GM21447 (cell line): ENCODE results near the gene GRB7.
"Not testable (repeated sequence)": the region's sequence is repeated elsewhere in the genome, so short reads cannot be mapped to it uniquely, and the experiment has no call there.

Experiments
- ATAC-seq: cut with Tn5 transposase; IDR thresholded peaks from one replicate; pipeline ENCODE4 v1.9.1; 2021; ENCODE audit not compliant: unreplicated experiment

GRB7 gene

DNA sequence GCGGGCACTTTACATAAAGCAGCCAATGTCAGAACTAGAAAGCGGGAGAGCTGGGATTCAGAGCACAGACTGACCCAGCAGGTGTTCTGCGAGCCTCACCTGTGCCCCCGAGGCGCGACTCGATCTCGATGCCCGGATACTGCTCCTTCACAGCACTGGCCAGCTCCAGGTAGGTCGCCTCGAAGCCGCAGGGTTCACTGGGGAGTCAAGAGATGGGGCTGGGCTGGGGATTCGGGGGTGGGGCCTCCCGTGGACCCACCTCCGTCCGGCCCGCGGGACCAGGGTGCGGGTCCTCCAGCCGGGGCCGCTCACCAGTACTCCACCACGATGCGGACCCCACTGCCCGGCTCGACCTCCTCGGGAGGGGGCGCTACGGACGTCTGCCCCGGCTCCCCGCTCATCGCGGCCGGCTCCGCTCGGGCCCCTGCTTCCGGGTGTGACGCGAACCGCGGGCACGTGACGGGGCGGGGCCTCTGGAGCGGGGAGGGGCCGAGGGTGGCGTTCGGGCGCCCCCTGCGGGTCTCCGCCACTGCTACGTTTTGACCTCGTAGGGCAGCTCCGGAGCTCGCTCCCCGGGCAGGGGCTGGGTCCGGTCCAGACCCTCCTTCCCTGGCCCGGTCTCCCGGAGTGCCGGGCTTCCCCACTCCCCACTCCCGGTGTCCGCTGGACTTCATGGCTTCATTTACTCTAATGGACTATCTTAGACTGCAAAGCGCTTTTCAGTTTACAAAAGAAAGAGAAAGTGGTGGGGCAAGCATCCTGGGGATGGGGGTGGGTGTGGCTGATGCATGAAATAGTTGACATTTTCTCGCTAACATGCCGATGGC is 7.4 kb upstream of the GRB7 start, which contains the start of gene MIEN1:
Gene MIEN1, minus strand, starts transcription at position 438 of the 827 bp plus-strand sequence. Its CDS starts 37 bp downstream, at position 401.
- peak; percentile 73 for ATAC-seq

DNA sequence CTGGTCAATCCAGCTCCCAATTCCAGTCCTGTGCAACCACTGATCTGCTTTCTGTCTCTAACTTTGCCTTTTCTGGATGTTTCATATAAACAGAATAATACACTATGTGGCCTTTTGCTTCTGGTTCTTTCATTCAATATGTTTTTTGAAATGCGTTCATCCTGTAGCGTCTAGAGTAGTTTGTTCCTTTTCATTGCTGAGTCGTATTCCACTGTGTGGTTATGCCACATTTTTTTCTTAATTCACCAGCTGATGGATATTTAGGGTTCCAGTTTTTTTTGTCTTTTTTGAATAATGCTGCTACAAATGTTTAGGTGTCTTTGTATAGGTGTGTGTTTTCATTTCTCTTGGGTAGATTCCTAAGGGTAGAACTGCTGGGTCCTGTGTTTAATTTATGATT is 5.2 kb upstream of the GRB7 start:
- ATAC-seq = no peak

DNA sequence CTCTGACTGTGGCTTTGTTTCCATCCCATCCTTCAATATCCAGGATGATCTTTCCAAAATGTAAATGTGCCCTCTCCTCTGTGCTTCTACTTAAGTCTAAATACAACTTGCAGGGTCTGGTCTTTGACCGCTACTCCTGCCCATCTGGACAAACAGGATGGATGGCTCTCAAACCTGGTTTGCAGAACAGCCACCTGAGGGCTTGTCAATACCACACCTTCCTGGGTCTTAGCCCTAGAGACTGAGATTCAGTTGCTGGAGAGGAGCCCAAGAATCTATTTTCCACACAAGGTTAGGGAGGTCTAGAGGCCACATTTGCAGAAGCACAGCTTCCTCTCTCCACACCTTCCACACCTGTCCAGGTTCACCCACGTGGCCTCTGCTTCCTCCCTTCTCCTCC is 1.9 kb upstream of the GRB7 start:
- no peak for ATAC-seq

DNA sequence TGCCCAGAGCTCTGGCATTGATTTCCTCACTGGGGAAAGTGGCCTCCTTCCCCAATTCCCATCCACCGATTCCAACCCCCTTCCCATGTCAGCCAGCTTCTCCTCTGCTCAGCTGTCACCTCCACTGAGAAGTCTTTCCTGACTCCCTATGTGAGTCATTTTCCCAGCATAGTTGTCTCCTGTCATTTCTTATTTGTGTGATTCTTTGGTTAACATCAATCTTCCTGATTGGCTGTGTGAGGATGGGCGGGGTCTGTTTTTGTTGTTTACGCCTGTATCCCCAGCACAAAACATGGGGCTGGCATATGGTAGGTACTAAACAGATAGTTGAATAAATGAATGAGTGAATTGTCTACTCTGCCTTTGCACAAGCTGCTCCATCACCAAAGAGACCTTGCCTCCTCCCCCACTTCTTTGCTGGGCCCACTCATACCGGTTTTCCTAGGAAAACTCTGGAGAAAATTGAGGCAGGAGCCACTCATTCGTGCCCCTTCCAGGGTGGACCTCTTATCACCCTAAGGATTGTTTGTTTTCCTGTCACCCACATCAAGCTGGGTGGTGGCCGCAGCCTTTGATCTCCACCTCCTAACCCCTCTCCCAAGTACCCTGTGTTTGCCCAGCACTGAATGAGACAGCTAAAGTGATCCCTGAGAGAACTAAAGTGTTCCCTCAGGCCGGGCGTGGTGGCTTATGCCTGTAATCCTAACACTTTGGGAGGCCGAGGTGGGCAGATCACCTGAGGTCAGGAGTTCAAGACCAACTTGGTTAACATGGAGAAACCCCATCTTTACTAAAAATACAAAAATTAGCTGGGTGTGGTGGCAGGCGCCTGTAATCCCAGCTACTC is 1.2 kb upstream of the GRB7 start:
- no peak for ATAC-seq

DNA sequence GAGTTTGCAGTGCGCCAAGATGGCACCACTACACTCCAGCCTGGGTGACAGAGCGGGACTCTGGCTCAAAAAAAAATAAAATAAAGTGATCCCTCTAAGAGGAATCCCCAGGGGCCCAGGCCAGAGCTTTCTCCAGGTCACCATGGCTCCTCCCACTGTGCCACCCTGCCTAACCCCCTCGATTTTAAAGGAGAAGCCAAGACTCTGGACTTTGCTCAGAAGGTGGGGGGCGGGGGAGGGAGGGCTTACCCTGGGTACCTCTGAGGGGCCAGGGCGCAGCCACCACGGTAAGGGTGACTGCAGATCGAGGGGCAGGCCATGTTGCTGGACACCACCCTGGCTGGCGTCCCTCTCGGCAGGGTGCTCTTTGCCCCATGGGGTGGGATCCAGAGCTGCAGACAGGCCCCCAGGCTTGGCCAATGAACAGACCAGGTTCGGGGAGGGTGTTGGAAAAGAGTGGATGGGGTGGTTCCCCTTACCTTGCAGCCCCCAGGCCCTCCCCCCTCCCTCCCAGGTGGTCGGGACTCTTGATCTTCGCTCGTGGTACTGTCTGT is 455 bp upstream of the GRB7 start:
- ATAC-seq = no peak

DNA sequence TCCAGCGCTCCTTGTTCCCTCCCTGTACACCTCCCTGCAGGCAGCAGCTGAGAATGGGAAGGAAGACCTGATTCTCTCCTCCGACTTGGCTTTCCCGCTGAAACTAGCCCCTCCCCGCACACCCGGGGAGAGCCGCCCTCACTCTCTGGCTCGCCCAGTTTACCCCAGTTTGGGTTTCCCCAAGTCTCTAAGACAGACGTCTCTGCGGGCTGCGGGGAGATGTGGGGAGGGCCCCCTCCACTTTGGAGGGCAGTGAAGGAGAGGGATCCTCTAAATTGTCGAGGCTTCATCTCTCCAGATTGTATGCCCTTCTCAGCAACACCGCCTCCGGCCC is 797 bp downstream of the GRB7 start:
- ATAC-seq = no peak

DNA sequence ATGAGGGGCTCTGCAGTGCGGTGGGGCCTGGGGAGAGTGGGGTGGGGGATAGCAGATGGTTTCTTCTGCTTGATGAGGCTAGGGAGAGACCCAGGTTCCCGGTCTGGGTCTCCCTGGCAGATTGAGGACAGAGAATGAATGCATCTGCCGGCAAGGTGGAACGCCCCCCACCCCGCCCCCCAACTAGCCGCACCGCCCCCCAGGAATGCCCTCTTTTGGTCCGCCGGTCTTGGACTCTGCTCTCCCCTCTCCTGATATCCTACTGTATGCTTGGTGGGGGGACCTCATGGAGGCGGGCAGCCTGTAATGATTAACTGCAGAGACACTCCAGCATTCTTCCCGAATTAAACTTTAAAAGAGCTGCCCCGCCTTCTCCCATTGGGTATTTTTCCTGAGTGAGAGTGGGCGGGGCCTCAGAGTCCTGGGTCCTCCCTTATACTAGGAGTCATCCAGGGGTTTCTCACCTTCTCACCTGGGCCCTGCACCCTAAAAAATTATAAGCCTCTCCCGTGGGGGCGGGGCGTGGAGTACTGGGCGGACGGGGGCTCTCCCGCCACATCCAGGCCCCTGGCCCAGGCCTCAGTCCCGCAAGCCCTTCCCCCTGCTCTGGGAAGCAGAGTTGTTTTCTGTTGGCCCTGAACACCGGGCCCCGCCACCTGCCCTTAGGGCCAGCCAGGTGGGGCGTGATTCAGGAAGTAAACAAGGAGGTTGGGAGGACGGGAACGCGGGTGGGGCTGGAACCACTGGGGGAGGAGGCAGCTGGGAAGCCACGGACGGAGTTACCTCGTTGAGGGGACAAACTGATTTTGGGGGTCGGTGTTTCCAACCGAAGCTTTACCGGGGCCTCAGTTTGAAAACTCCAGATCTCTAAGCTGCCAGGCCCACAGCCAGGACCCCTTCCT is 1.5 kb downstream of the GRB7 start:
- ATAC-seq = no peak

DNA sequence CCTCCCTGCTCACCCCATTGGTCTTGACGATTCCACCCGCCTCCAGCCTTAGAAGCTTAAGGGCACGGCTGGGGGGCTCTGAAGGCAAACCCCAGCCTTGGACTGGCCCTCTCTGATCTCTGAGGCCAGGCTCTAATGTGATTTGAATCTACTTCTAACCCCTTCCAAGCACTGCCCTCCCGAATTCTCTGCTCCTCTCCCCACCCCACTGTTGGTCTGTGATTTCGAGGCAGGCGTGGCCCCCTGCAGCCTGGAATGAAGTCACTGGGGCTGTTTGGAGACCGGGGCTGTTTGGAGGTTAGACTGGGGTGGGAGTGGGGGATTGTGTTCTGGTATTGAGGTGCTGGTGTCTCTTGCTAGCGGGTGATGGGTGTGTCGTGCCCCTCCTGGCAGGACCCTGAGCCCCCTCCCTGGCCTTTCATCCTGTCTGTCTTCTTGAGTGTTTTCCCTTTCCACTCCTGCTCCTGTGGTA is 2.2 kb downstream of the GRB7 start:
- ATAC-seq = no peak

DNA sequence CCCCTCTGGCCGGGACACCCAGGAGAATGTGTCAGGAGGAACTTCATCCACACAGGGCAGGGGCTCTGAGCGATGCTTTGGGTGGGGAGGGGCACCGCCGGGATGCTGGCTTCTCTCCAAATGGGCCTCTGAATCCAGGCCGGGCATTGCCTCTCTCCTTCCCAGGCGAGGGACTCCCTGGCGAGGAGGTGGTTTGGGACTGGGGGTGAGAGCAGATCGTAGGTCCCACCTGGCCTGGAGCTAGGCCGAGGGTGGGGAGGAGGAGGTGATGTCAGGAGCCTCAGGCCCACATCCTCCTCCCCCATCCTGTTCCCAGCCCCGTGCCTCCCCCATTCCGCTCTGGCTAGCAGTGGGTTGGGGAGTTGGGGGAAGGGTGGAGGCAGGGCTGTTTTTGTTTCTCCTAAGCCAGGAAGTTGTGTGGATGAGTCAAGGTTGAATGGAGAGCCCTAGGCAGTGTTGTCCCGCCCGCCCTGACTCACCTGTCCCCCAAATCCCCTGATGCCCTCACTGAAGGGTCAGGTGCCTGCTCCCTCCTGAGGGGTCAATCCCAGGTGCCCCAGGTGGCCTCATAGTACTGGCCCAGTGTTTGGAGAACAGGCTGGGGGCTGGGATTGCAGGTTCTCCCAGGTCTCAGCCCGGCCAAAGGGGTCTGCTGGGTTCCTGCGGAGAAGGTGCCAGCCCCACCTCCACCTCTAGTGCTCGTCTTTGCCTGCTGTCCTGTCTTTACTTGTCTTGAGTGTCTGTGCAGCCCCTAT is 2.8 kb downstream of the GRB7 start:
- no peak for ATAC-seq

DNA sequence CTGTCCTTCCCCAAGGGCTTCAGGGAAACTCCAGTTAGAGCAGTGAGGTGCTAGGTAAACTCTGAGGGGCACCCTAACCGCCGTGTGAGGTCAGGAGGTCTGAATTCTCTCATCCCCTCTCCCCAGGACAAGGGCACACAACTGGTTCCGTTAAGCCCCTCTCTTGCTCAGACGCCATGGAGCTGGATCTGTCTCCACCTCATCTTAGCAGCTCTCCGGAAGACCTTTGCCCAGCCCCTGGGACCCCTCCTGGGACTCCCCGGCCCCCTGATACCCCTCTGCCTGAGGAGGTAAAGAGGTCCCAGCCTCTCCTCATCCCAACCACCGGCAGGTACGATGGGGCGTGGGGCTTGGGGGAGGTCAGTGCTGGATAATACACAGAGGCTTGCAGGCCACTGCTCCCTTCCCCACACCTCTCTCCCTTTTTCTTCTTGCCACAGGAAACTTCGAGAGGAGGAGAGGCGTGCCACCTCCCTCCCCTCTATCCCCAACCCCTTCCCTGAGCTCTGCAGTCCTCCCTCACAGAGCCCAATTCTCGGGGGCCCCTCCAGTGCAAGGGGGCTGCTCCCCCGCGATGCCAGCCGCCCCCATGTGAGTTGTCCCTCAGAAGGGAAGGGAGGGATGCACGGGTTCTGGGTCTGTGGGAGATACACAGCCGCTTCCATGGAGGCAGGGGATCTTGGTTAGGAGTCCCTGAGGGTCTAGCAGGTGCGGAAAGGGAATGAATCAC is 4.6 kb downstream of the GRB7 start:
- no peak for ATAC-seq

DNA sequence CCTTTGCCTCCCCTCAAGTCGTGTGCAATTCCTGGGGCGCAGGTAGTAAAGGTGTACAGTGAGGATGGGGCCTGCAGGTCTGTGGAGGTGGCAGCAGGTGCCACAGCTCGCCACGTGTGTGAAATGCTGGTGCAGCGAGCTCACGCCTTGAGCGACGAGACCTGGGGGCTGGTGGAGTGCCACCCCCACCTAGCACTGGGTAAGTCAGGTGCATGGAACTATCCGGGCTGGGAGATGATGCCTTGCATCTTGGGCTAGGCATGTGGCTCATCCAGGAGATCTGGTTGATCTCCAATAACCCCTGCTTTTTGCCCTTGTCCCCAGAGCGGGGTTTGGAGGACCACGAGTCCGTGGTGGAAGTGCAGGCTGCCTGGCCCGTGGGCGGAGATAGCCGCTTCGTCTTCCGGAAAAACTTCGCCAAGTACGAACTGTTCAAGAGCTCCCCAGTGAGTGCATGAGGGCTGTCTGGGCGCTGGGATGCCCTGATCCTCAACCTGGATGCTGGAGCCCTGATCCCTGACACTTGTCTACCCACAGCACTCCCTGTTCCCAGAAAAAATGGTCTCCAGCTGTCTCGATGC is 5.2 kb downstream of the GRB7 start:
- ATAC-seq = no peak

DNA sequence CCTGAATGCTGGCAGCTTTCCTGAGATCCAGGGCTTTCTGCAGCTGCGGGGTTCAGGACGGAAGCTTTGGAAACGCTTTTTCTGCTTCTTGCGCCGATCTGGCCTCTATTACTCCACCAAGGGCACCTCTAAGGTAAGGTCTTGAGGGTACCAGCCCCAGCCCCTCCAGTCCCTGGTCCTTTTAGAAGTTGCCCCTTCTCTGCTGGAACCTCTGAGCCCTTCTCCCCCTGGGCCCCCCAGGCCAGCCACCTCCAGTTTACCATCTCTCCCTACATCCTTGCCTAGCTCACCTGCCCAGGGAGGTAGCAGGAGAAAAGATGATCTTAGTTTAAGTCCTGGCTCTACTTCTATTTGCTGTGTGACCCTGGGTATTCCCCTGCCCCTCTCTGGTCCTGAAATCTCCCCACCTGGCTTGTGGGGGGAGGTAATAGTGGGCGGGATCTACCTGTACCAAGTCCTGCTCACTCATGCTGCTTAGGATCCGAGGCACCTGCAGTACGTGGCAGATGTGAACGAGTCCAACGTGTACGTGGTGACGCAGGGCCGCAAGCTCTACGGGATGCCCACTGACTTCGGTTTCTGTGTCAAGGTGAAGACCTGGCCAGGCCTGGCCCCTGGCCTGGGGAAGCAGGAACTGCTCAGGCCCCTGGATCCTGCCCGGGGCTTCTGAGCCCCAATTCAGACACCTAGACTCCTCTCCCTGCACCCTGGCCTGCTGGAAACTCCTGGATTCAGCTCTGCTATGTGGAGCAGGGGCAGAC is 6.5 kb downstream of the GRB7 start:
- ATAC-seq = no peak

DNA sequence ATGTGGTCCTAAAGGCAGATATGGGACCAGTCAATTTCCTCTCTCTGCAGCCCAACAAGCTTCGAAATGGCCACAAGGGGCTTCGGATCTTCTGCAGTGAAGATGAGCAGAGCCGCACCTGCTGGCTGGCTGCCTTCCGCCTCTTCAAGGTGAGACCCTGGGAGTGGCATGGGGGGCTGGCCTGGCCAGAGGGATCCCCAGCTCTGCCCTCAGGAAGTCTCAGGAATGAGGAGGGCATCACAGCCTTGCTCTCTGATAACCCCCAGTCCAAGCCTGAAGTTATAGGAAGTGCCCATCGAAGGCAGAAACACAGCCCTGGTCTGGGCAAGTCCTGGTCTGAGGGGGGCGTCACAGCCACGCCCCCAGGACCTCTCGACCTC is 7.1 kb downstream of the GRB7 start:
- no peak for ATAC-seq

DNA sequence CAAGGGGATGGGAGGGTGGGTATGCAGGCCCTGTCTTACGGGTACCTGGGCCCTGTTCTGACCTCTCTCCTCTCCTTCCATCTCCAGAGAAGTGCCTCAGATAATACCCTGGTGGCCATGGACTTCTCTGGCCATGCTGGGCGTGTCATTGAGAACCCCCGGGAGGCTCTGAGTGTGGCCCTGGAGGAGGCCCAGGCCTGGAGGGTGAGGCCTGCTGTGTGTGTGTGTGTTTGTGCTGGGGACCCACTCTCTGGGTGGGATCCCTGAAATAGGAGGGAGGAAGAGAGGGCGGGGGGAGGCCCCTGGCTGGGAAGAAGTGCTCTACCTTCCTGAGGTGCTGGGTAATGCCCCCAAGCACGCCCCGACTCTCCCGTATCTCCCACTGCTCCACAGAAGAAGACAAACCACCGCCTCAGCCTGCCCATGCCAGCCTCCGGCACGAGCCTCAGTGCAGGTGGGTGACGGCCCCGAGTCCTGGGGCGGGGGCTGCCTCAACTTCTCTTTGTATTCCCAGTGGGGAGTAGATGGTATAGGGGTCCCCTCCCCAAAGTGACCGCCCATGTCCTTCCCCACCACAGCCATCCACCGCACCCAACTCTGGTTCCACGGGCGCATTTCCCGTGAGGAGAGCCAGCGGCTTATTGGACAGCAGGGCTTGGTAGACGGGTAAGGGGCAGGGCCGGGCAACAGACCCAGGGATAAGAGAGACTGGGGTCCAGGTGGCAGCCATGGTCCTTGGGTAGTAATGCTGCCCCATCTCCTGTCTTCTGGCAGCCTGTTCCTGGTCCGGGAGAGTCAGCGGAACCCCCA is 7.8 kb downstream of the GRB7 start:
- ATAC-seq = no peak

DNA sequence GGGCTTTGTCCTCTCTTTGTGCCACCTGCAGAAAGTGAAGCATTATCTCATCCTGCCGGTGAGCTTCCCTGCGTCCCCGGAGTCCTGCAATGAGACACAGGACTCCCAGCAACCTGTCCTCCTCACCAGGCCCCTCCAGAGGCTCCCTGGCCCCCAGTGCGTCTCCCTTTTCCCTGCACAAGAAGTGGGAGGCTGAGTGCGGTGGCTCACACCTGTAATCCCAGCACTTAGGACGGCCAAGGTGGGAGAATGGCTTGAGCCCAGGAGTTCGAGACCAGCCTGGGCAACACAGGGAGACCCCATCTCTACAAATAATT is 8.4 kb downstream of the GRB7 start:
- no peak for ATAC-seq

DNA sequence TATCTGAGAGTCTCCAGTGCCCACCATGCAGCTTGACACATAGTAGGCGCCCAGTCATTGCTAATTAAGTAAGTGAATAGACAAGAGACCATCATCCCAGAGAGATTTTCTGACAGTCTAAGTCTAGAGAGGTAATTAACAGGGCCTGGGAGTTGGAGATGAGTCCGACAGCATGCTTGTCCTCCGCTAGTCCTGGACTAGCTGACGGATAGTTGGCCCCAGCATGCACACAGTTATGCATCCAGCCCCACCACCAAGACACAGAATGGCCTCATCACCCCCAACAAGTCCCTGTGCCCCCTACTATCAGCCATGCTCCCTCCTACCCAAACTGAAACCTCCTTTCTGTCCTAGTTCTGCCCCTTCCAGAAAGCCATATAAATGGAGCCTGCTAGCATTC is 10.0 kb downstream of the GRB7 start:
- ATAC-seq = no peak

DNA sequence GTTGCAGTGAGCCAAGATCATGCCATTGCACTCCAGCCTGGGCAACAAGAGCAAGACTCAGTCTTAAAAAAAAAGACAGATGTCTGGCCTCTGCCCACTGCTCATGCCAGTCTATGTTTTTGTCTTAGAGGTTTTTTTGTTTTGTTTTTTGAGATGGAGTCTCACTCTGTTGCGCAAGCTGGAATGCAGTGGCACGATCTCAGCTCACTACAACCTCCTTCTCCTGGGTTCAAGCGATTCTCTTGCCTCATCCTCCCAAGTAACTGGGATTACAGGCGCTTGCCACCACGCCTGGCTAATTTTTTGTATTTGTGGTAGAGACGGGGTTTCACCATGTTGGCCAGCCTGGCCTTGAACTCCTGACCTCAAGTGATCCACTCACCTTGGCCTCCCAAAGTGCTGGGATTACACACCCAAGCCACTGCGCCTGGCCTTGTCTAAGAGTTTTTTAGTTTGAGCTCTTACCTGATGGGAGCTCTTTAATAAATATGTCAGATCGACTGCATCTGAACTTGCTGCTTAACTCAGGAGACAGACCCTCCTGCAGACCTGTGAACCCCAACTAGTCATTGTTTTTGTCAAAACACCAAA is 10.8 kb downstream of the GRB7 start:
- not testable (repeated sequence) for ATAC-seq
